Upper lobe of left lung (tissue), 6 donors: Measurements from ENCODE around the gene TDP2. TPM values are rescaled to one million over a fixed set of nuclear protein-coding genes. Genes with fewer than 3 reads are reported as not detected.
"Not testable (repeated sequence)": the region's sequence is repeated elsewhere in the genome, so short reads cannot be mapped to it uniquely, and the experiment has no call there.

ENCODE experiments used
- ATAC-seq, 2 donors: fragments of 200-7000 bp; cut with Tn5 transposase; one replicate each; pipeline ENCODE4 v1.9.1; 2022; ENCODE audit warnings: mild to moderate bottlenecking in 2 of 2, moderate library complexity in 2 of 2; ENCODE audit not compliant: low FRiP score in 2 of 2
- DNase-seq, 2 donors: peaks; one replicate each; pipeline ENCODE4 v3.0.0-alpha.2; 2019 to 2020
- H3K27ac ChIP-seq, 4 donors: fragments of 200-600 bp; sonication (generic); one replicate each; pipeline ENCODE4 v1.5.1; 2016 to 2019
- H3K27me3 ChIP-seq, 4 donors: fragments of 200-600 bp; sonication (generic); one replicate each; pipeline ENCODE4 v1.5.1; 2017 to 2019
- H3K36me3 ChIP-seq, 4 donors: fragments of 200-600 bp; sonication (generic); one replicate each; pipeline ENCODE4 v1.5.1; 2016 to 2019
- H3K4me1 ChIP-seq, 4 donors: fragments of 200-600 bp; sonication (generic); one replicate each; pipeline ENCODE4 v1.5.1; 2018 to 2019
- H3K4me3 ChIP-seq, 4 donors: fragments of 200-600 bp; sonication (generic); one replicate each; pipeline ENCODE4 v1.5.1; 2017 to 2019; ENCODE audit warnings: mild to moderate bottlenecking in 2 of 4, moderate library complexity in 1 of 4
- H3K9me3 ChIP-seq, 4 donors: fragments of 200-600 bp; sonication (generic); one replicate each; pipeline ENCODE4 v1.5.1; 2018 to 2019
- EP300 ChIP-seq, 4 donors: sonication (generic); formaldehyde crosslinking; IDR thresholded peaks; one replicate each; pipeline ENCODE4 v1.5.1; 2017; ENCODE audit warnings: antibody characterized with exemption in 4 of 4, control low read depth in 2 of 4
- POLR2A ChIP-seq, 4 donors: fragments of 450-650 bp; IDR thresholded peaks; one replicate each; pipeline ENCODE4 v1.5.1; 2016 to 2017; ENCODE audit warnings: antibody characterized with exemption in 4 of 4, mild to moderate bottlenecking in 2 of 4
- POLR2AphosphoS5 ChIP-seq, 2 donors: sonication (generic); formaldehyde crosslinking; IDR thresholded peaks; one replicate each; pipeline ENCODE4 v1.5.1; 2017; ENCODE audit warnings: antibody characterized with exemption in 2 of 2
- WGBS, 2 donors: methylation state at CpG; one replicate each; pipeline ENCODE4 v1.1.5; 2017 to 2018; 5-methylcytosine and 5-hydroxymethylcytosine counted together
- total RNA-seq, 6 donors: library from RNA; depleted of rRNA in 4 of 6; stranded (reverse); fragments of >200 nt in 4 of 6; gene quantifications; one replicate each; pipeline versions ENCODE4 v1.1.0 to v1.2.1, GENCODE V29; 2016 to 2021
- TF ChIP-seq, protein P1 (sequence below), 6 experiments: fragments of 450-650 bp in 4 of 6; fragments of 200-600 bp in 2 of 6; sonication (generic) in 2 of 6; IDR thresholded peaks; one replicate each; pipeline ENCODE4 v1.5.1; 2016 to 2019; ENCODE audit warnings: antibody characterized with exemption in 6 of 6
- donor health status: DM: no; HTN: no; CAD: no; lungs with moderate emphysema.
- donor health status: DM: no; HTN: yes; CAD: no; lungs with severe emphysema.

The TDP2 gene
- total RNA-seq, 6 donors from 2014 or later = 33.8 to 101 (median 37.0) TPM

DNA sequence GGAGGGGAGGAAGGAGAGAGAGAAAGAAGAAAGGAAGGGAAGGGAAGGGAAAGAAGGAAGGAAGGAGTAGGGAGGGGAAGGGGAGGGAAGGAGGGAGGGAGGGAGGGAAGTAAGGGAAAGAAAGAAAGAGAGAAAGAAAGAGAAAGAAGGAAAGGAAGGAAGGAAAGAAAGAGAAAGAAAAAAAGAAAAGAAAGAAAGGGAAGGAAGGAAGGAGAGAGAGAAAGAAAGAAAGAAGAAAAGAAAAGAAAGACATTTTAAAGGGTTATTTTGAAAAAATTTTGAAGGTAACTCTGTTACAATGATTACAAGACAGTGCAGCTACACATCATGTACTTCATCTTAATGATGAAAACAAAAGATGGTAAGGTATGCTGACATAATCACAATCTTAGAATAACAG lies 24.6 kb downstream of the TDP2 start:
- DNase-seq (no peak), ATAC-seq (no peak)
- Histone ChIP-seq H3K4me1 (peaks cover 9 to 13% (median 11%) of the 10 kb centered on the region in 4 donors), H3K9me3 (no peaks in the 10 kb centered on the region), H3K27me3 (no peaks in the 10 kb centered on the region), H3K36me3 (no peaks in the 10 kb centered on the region), H3K27ac (no peak overlapping the region), H3K4me3 (no peak overlapping the region)
- no peak for TF ChIP-seq EP300 (IDR thresholded peaks at IDR 0.05)
- TF ChIP-seq, protein P1, sequence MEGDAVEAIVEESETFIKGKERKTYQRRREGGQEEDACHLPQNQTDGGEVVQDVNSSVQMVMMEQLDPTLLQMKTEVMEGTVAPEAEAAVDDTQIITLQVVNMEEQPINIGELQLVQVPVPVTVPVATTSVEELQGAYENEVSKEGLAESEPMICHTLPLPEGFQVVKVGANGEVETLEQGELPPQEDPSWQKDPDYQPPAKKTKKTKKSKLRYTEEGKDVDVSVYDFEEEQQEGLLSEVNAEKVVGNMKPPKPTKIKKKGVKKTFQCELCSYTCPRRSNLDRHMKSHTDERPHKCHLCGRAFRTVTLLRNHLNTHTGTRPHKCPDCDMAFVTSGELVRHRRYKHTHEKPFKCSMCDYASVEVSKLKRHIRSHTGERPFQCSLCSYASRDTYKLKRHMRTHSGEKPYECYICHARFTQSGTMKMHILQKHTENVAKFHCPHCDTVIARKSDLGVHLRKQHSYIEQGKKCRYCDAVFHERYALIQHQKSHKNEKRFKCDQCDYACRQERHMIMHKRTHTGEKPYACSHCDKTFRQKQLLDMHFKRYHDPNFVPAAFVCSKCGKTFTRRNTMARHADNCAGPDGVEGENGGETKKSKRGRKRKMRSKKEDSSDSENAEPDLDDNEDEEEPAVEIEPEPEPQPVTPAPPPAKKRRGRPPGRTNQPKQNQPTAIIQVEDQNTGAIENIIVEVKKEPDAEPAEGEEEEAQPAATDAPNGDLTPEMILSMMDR (IDR thresholded peaks at IDR 0.05) = no peak
- TF ChIP-seq POLR2AphosphoS5 (IDR thresholded peaks at IDR 0.05) = no peak
- no peak for TF ChIP-seq POLR2A (IDR thresholded peaks at IDR 0.05)

DNA sequence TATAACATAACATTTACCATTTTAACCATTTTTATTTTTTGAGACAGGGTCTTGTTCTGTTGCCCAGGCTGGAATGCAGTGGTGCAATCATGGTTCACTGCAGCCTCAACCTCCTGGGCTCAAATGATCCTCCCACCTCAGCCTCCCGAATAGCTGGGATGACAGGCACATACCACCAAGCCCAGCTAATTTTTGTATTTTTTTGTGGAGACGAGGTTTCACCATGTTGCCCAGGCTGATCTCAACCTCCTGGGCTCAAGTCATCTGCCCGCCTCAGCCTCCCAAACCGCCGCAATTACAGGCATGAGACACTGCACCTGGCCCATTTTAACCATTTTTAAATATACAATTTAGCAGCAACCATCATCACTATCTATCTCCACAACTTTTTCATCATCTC lies 26.1 kb downstream of the TDP2 start:
- DNase-seq, H3K27ac ChIP-seq, ATAC-seq, H3K9me3 ChIP-seq, H3K36me3 ChIP-seq, H3K4me1 ChIP-seq, H3K27me3 ChIP-seq, H3K4me3 ChIP-seq: not testable (repeated sequence)
- 92 to 98% methylated on average over 5 of the region's 5 CpGs for WGBS, 2 donors

DNA sequence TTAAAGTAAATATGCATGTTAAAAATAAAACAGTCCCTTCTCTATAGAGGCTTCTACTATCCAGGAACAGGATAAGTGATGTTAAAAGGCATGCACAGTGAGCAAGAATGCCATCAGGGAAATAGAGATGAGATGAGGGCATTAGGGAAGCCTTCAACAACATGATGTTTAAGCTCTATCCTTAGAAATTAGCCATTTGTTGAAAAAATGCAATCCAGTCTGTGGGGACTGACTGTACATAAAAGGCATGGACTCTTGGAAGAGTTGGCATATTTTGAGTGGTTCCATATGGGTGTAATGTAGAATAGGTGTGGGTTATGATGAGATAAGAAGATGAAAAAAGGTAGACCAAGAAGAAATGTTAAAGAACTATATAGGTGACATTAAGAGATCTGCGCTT lies 26.5 kb downstream of the TDP2 start:
- Histone ChIP-seq H3K4me1 (peaks cover 0 to under 1% (median under 1%) of the 10 kb centered on the region in 4 donors), H3K9me3 (peaks cover 0 to 3% (median 0%) of the 10 kb centered on the region in 4 donors), H3K4me3 (no peak overlapping the region), H3K27me3 (no peaks in the 10 kb centered on the region), H3K27ac (no peak overlapping the region), H3K36me3 (no peaks in the 10 kb centered on the region)
- 88 to 95% methylated on average over 1 of the region's 1 CpG for WGBS, 2 donors
- DNase-seq (no peak), ATAC-seq (no peak)
- TF ChIP-seq EP300 (IDR thresholded peaks at IDR 0.05) = no peak
- no peak for TF ChIP-seq POLR2A (IDR thresholded peaks at IDR 0.05)
- TF ChIP-seq, protein P1 (IDR thresholded peaks at IDR 0.05) = no peak

DNA sequence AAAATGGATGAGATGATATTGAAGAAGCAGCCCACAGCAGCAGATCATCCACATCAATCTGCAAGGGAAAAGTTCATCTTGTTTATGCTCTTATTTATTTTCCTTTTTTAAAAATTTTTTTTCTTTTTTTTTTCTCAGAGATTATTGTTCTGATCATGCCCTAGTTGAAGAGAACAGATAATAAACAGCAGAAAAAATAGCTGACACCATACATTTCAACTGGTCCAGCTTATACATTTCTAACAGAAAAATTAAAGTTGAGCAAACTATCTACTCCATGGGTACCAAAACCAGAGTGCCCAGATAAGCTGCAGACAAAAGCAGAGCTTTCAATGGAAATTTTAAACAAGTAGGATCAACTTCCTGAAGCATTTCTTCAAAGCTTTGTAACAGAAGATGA lies 30.0 kb downstream of the TDP2 start:
- Histone ChIP-seq H3K4me3 (no peak overlapping the region), H3K27me3 (no peaks in the 10 kb centered on the region), H3K9me3 (peaks cover 0 to 3% (median 0%) of the 10 kb centered on the region in 4 donors), H3K4me1 (no peaks in the 10 kb centered on the region), H3K27ac (no peak overlapping the region), H3K36me3 (no peaks in the 10 kb centered on the region)
- TF ChIP-seq EP300 (IDR thresholded peaks at IDR 0.05) = no peak
- TF ChIP-seq, protein P1 (IDR thresholded peaks at IDR 0.05) = no peak
- TF ChIP-seq POLR2A (IDR thresholded peaks at IDR 0.05) = no peak
- no peak for TF ChIP-seq POLR2AphosphoS5 (IDR thresholded peaks at IDR 0.05)
- no peak for DNase-seq
- ATAC-seq = no peak

DNA sequence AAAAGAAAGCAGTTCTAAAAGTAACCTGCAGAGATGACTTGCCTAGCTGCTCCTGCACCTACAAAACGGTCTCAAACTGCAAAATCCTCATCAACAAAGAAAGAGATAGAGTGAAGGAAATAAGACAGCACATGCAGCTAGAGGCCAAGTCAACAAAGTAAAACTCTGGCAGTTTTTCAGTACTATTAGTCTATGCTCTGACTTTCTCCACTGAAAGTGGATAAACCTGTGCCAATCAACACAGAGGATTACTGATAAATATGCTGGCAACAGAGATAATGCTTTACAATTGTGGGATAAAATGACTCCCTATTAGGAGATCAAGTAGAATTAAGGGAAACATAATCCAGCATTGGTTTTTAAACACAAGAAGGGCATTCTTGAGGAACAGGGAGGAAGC lies 34.1 kb downstream of the TDP2 start:
- ATAC-seq (no peak), DNase-seq (no peak)
- no peak overlapping the region for H3K27ac ChIP-seq
- no peaks in the 10 kb centered on the region for H3K36me3 ChIP-seq
- TF ChIP-seq POLR2A (IDR thresholded peaks at IDR 0.05) = no peak
- TF ChIP-seq, protein P1 (IDR thresholded peaks at IDR 0.05) = no peak
- no peak for TF ChIP-seq POLR2AphosphoS5 (IDR thresholded peaks at IDR 0.05)
- no peak for TF ChIP-seq EP300 (IDR thresholded peaks at IDR 0.05)
- H3K4me1 ChIP-seq = no peaks in the 10 kb centered on the region
- peaks cover 0 to 3% (median 0%) of the 10 kb centered on the region in 4 donors for H3K9me3 ChIP-seq
- H3K27me3 ChIP-seq = no peaks in the 10 kb centered on the region
- H3K4me3 ChIP-seq = no peak overlapping the region
- WGBS, 2 donors = 68 to 79% methylated on average over 1 of the region's 1 CpG
